CD4-positive, alpha-beta T cell treated with Interleukin-15 for 4 hours (primary cell): ENCODE results near the gene SLC2A4.
A peak's percentile ranks its signal among the peaks of the same experiment; 100 is the strongest.

Experiments used
- DNase-seq: peaks from one replicate; pipeline ENCODE4 v3.0.0-alpha.2; 2020; ENCODE audit warnings: low spot score

SLC2A4 gene

DNA sequence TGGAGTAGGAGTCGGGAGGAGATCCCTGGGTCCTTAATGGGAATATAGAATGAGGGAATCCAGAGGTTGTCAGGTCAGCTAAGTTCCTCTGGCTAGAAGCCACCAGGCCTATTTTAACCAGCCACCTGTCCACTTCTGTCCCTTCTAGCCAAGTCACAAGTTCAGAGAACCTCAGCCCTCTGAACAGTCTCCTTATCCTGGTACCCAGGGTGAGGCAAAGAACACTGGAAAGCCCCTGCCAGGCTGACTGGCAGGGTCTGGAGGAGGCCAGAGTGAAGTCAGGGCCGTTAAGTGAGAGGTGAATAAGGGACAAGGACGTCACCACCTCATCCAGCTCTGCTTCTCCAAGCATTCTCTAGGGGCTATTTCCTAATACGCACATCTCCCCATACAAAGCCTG is 32.7 kb upstream of the SLC2A4 start:
- DNase-seq, result no peak

- no peak for DNase-seq
Observed at GRCh38 chr17:7249214-7249613, 32.3 kb upstream of the SLC2A4 start.

- no peak for DNase-seq
Observed at GRCh38 chr17:7249830-7250229, 31.7 kb upstream of the SLC2A4 start.

DNA sequence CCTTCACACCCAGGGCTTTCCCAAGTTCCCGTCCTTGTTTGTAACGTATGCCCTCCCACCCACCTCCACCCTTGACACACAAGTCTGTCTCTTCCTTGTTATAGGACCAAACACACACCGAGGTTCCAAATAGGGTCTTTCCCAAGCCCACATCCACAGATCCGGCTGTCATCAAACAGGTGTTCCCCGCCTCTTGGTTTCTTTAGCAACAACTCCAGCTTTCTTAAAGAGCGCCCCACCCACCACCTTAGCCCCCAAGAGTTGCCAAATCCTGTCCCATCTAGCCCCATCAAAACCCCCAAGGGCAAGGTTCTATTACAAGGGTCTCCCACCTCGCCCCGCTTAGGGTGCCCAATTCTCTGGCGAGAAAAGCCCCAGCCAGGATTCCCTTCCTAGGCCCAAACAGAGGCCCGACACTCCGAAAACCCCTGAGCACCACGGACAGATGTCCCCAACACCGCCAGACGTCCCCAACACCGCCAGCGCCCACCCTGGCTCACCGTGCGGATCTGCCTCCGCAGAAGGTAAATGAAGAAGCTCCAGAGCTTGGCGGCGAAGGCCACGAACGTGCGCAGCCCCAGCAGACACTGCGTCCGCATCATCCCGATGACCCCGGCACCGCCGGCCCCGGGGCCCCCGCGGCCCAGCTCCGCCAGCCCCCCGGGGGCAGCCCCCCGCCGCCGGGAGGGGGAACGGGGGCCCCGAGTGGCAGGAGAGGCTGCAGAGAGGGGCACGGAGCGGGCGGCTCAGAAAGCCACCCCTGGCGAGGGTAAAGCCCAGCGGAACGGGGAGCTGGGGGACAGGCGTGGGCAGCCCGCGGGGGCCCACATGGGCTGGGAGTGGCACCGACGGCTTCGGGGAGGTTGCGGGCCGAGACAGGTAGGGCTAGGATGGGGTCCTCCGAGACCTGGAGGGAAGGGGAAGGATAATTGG is 30.6 kb upstream of the SLC2A4 start:
- no peak for DNase-seq

DNA sequence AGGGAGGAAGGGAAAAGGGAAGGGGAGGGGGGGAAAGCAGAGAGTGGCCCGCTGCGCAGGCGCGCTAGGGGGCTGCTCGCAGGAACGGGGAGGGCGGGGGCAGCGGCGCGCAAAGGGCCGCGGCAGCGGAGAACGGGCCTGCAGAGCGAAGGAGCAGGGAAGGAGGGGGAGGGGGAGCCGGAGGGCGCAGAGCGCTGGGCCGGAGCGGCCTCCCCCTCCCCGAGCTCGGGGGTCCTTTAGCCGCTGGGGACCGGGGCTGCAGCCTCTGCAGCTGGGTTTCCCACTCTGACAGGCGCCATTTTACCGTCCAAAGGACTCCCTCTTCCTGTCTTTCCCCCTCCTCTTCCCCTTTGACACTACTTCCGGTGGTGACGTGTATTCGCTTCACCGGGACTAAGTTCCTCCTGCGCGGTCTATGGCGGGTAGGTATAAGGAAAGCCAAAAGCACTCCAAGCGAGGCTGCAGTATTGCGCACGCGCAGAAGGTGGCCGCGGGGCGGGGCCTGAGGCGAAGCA is 29.8 kb upstream of the SLC2A4 start, which contains the start of gene CTDNEP1:
Gene CTDNEP1, minus strand, starts transcription at position 74 of the 515 bp plus-strand sequence. CDS start 438 bp downstream, outside the sequence.
- DNase-seq, result peak; percentile 99

DNA sequence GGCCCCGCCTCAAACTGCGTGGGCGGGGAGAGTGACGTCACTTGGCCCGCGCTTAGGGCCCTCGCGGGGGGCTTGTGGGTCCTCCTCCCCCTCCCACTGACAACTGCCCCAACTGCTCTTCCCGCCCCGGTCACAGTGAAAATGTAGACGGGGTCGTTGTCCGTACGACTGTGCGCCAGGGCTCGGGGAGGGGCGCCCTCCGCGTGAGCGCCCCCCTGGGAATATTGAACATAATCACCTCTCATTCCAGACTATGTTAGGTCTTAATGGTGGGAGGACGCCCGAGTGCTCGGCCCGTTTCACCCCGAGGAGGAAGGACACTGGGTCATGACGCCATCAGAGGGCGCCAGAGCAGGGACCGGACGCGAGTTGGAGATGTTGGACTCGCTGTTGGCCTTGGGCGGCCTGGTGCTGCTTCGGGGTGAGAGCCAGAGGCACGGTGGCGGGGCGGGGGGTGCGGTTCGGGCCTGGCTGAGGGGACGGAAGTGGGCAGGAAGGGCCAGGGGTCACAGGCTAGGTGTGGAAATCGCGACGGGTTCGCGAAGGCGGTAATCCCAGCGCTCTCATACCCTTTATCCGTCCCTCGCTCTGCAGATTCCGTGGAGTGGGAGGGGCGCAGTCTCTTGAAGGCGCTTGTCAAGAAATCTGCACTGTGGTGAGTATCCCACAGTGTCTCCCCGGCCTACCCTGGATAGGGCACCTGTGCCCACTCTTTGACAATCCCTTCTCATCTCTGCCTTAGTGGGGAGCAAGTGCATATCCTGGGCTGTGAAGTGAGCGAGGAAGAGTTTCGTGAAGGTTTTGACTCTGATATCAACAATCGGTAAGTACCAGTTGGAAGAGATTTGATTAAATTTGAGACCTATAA is 29.1 kb upstream of the SLC2A4 start, which contains the start of gene ELP5:
Gene ELP5, plus strand, starts transcription at position 40 of the 868 bp plus-strand sequence. Its CDS starts 336 bp downstream, at position 376.
- DNase-seq, result peak; percentile 88

DNA sequence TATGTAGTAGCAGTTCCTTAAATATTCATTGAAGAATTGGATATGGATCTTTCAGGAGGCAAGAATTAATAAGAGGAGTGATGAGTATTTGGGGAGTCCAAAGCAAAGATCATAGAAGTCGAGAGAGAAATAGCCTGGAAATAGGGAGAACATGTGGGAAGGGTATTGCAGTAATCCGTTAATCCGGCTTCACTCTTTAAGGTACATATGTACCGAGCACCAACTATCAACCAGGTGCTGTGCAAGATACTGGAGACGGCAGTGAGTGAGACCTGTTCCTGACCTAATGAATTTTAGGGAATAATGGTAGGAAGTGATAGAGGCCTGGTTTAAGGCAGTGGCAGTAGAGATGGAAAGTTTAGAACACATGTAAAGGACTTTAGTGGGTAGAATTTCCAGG is 28.4 kb upstream of the SLC2A4 start:
- DNase-seq, result no peak

DNA sequence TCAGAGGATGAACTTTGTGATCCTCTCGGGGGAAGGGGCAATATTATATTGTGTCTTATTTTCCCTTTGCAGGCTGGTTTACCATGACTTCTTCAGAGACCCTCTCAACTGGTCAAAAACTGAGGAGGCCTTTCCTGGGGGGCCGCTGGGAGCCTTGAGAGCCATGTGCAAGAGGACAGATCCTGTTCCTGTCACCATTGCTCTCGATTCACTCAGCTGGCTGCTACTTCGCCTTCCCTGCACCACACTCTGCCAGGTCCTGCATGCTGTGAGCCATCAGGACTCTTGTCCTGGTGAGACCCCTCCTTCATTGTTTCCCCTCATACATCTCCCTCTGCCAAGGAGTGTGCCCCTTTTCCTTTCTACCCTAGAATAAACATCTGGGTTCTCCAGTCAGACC is 27.0 kb upstream of the SLC2A4 start:
- DNase-seq, result no peak

DNA sequence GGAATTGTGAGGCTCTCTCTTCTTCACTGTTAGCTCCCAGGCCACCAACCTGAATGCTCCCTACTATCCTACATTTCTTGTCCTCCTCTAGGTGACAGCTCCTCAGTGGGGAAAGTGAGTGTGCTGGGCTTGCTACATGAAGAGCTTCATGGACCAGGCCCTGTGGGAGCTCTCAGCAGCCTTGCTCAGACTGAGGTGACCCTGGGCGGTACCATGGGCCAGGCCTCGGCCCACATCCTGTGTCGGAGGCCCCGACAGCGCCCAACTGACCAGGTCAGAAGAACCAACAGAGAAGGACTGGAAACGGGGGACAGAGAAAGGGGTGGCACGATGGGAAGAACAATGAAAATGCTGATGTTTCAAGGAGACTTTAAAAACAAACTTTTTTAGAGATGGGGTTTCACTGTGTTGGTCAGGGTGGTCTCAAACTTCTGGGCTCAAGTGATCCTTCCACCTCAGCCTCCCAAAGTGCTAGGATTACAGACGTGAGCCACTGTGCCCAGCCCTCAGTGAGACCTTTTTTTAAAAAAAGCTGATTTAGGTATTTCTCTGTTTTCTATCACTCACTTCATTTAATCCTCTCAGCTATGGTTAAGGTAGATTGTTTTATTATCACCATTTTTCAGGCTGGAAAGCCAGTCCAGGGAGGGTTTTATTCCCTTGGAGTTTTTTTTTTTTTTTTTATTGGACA is 24.6 kb upstream of the SLC2A4 start:
- no peak for DNase-seq

DNA sequence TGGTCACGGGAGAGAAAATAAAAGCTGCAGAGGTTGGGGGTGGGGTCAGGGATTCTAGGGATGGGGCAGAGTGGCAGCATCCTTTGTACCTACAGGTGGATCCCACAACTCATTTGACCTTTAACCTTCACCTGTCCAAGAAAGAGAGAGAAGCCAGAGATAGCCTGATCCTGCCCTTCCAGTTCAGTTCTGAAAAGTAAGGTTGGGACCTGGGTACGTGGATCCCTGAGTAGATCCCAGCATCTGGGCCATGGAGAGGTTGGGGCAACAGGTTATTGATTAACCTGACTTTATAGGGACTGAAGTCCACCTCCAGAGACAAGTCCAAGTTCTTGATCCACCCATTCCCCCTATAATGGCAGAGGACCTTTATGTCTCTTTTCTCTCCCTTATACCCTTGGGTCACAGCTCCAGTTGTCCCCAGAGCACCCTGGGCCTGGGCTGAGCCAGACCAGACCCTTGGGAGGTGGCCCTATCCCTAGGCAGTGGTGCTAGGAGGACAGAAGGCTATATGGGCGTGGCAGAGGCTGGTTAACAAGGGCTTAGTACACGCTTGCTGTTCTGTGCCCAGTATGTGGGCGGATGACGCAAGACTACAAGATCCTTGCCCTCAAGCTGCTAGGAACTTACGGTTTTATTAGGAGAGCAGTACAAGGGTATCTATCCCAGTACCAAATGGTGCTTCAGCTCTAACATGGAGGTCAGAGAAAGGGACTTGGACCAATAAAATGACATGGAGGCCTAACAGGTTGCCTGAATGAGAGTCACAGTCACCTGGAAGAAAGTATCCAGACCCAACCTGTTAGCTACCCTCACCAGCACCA is 22.6 kb upstream of the SLC2A4 start:
- DNase-seq, result no peak

DNA sequence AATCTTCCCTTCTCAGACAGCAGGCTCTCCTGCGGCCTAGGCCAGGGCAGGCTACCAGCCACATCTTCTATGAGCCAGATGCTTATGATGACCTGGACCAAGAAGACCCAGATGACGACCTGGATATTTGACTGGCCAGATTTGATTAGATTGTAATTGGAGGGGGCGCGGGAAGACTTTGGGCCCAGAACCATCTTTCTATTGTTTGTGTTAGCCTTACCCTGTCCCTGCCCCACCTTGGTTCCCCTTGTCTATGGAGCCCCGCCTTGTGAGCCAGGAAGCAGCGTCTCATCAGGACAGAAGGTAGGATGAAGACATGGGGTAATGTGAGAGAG is 22.0 kb upstream of the SLC2A4 start:
- DNase-seq, result no peak

DNA sequence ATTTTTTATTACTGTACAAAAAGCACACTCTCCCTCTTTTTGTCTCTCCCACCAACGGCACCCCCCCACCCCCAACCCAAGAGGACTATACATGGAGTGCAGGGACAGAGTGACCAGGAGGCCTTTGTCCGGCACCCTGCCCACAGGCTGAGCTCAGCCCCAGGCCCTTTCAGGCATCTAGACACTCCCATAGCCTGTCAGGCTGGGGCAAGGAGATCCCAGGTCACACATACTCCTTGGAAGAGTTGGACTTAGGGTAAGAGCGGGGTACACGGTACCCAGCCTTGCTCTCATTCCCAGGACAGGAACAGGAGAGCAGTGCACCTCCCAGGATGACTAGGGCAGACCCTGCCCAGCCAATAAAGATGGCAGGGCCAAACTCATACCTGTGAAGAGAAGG is 21.4 kb upstream of the SLC2A4 start:
- no peak for DNase-seq

DNA sequence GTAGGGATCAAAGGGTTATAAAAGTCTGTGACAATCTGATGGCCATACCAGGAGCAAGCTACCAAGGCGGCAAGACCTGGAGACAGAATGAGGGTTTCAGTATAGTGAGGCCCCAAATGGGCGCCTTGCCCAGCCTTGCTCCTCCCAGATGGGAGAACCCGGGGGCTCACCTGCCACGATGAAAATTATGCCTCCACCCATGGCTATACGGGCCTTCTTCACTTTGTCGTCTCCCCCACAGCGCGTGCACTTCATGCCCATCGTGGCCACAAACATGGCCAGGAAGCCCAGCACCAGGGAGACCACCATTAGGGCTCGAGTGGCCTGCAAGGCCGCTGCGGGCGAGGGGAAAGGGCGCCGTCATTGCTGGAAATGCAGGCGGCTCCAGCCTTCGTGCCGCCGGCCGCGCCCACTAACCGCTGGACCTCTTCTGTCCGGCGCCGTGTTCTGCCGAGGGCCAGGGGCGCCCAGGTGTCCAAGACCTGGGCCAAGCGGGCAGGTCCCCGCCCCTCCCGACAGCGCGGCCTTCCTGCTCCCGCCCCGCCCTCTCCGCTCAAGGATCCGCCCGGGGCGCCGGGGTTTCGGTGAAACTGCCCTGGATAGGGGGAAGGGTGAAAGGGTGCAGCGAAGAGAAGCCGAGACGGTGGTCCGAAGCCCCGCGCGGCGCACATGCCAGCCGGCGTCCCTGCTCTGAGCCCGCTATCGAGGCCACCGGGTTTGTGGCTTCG is 20.7 kb upstream of the SLC2A4 start:
- no peak for DNase-seq

- DNase-seq, result no peak
Observed at GRCh38 chr17:7261379-7262191, 19.9 kb upstream of the SLC2A4 start.

- DNase-seq, result no peak
Observed at GRCh38 chr17:7262192-7262934, 19.2 kb upstream of the SLC2A4 start, which contains the start of gene CLDN7. CLDN7 (minus strand) TSS chr17:7262478; CDS start chr17:7262043, 435 bp downstream.

GRCh38 chr17:7262935-7263800 is 18.4 kb upstream of the SLC2A4 start:
- no peak for DNase-seq

DNA sequence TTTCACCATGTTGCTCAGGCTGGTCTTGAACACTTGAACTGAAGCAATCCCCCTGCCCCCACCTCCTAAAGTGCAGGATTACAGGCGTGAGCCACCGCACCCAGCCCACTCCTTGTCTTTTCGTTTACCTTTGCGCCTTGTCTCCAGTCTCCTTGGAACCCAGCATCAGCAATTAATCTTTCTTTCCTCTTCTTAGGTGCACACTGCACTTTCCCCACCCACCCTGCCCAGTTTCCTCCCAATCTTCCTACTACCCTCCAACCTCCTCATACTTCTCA is 17.8 kb upstream of the SLC2A4 start:
- no peak for DNase-seq

GRCh38 chr17:7266784-7267183 is 14.7 kb upstream of the SLC2A4 start:
- DNase-seq, result no peak
